Ishikawa (cell line): ENCODE data around the gene MMP11.

Experiments
- CEBPB ChIP-seq: IDR thresholded peaks from 2 replicates; pipeline ENCODE4 v1.6.1; 2012
- CREB1 ChIP-seq: IDR thresholded peaks from 2 replicates; pipeline ENCODE4 v1.6.1; 2012; ENCODE audit warnings: low read depth
- EGR1 ChIP-seq: IDR thresholded peaks from 2 replicates; pipeline ENCODE4 v1.6.1; 2012
- EP300 ChIP-seq: IDR thresholded peaks from 2 replicates; pipeline ENCODE4 v1.6.1; 2012; ENCODE audit warnings: borderline replicate concordance
- FOXM1 ChIP-seq: IDR thresholded peaks from 2 replicates; pipeline ENCODE4 v1.6.1; 2012; ENCODE audit warnings: low read depth, borderline replicate concordance
- MAX ChIP-seq: IDR thresholded peaks from 2 replicates; pipeline ENCODE4 v1.6.1; 2012
- NFIC ChIP-seq: IDR thresholded peaks from 2 replicates; pipeline ENCODE4 v1.6.1; 2012
- RAD21 ChIP-seq: IDR thresholded peaks from 2 replicates; pipeline ENCODE4 v1.6.1; 2012; ENCODE audit warnings: low read depth
- REST ChIP-seq: IDR thresholded peaks from 2 replicates; pipeline ENCODE4 v1.6.1; 2012; ENCODE audit warnings: low read depth, mild to moderate bottlenecking
- TAF1 ChIP-seq: IDR thresholded peaks from 2 replicates; pipeline ENCODE4 v1.6.1; 2012; ENCODE audit warnings: low read depth, mild to moderate bottlenecking
- TCF12 ChIP-seq: IDR thresholded peaks from 2 replicates; pipeline ENCODE4 v1.6.1; 2012; ENCODE audit warnings: low read depth
- TEAD4 ChIP-seq: IDR thresholded peaks from 2 replicates; pipeline ENCODE4 v1.6.1; 2012
- USF1 ChIP-seq: IDR thresholded peaks from 2 replicates; pipeline ENCODE4 v1.6.1; 2012
- YY1 ChIP-seq: IDR thresholded peaks from 2 replicates; pipeline ENCODE4 v1.6.1; 2012; ENCODE audit warnings: low read depth
- ZBTB7A ChIP-seq: IDR thresholded peaks from 2 replicates; pipeline ENCODE4 v1.6.1; 2012; ENCODE audit warnings: low read depth

The MMP11 gene

GRCh38 chr22:23787910-23788309 is 15.3 kb downstream of the MMP11 start:
- TF ChIP-seq TEAD4 (no peak), YY1 (no peak), USF1 (no peak), ZBTB7A (no peak), RAD21 (no peak), TCF12 (no peak), EGR1 (no peak), EP300 (no peak), CREB1 (no peak), TAF1 (no peak), REST (no peak), MAX (no peak), NFIC (no peak), CEBPB (no peak), FOXM1 (no peak)

GRCh38 chr22:23789121-23789520 is 16.5 kb downstream of the MMP11 start:
- TF ChIP-seq MAX (no peak), RAD21 (no peak), USF1 (no peak), REST (no peak), TCF12 (no peak), NFIC (no peak)

GRCh38 chr22:23789638-23790037 is 17.0 kb downstream of the MMP11 start:
- TF ChIP-seq TAF1 (no peak), EGR1 (no peak), TCF12 (no peak), NFIC (no peak), TEAD4 (no peak), FOXM1 (no peak), EP300 (no peak), RAD21 (no peak), REST (no peak), ZBTB7A (no peak), CEBPB (no peak), USF1 (no peak), CREB1 (no peak), MAX (no peak), YY1 (no peak)

GRCh38 chr22:23790819-23791737 is 18.4 kb downstream of the MMP11 start:
- TF ChIP-seq REST (no peak), RAD21 (no peak), TEAD4 (no peak), CEBPB (no peak), CREB1 (no peak), NFIC (no peak), ZBTB7A (no peak), EP300 (no peak), TAF1 (no peak), YY1 (no peak), MAX (no peak), FOXM1 (no peak), TCF12 (no peak), EGR1 (no peak), USF1 (no peak)
